ENCODE measurements around the gene THEMIS. TPM values are rescaled to one million over a fixed set of nuclear protein-coding genes. Genes with fewer than 3 reads are reported as not detected.

The THEMIS gene
- total RNA-seq, 3 donors from 2014 or later = 0.96 to 2.6 (median 1.3) TPM

DNA sequence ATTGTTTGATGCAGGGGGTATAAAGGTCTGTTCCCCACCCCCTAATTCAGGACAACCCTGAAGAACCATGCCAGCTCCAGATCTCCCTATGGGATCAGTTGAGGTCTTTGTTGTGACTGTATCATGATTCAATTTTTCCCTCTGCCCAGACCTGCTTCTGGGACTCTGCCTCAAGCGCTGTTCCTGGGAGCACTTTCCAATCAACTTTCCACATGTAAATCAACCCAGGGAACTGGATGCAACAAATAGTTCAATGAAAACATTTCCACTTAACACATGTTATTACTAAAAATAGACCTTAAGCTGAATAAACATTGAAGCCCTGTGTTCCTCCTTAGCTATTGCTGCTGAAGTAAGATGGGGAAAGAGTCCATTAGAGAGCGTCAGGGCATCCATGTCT is 184.4 kb downstream of the THEMIS start:
- Histone ChIP-seq H3K27me3 (no peaks in the 10 kb centered on the region), H3K4me3 (no peak overlapping the region), H3K36me3 (no peaks in the 10 kb centered on the region), H3K27ac (no peak overlapping the region), H3K4me1 (no peaks in the 10 kb centered on the region), H3K9me3 (no peaks in the 10 kb centered on the region)
- no peak for DNase-seq (ENCODE audit: low spot score in 2 of 2)
- intact Hi-C loops (cut with DNase I; ENCODE audit: low total_unique reads) = no loop called here
- TF ChIP-seq POLR2A (IDR thresholded peaks at IDR 0.05) (no peak), POLR2AphosphoS5 (IDR thresholded peaks at IDR 0.05) (no peak)
- TF ChIP-seq, protein P1, sequence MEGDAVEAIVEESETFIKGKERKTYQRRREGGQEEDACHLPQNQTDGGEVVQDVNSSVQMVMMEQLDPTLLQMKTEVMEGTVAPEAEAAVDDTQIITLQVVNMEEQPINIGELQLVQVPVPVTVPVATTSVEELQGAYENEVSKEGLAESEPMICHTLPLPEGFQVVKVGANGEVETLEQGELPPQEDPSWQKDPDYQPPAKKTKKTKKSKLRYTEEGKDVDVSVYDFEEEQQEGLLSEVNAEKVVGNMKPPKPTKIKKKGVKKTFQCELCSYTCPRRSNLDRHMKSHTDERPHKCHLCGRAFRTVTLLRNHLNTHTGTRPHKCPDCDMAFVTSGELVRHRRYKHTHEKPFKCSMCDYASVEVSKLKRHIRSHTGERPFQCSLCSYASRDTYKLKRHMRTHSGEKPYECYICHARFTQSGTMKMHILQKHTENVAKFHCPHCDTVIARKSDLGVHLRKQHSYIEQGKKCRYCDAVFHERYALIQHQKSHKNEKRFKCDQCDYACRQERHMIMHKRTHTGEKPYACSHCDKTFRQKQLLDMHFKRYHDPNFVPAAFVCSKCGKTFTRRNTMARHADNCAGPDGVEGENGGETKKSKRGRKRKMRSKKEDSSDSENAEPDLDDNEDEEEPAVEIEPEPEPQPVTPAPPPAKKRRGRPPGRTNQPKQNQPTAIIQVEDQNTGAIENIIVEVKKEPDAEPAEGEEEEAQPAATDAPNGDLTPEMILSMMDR (IDR thresholded peaks at IDR 0.05) = no peak

DNA sequence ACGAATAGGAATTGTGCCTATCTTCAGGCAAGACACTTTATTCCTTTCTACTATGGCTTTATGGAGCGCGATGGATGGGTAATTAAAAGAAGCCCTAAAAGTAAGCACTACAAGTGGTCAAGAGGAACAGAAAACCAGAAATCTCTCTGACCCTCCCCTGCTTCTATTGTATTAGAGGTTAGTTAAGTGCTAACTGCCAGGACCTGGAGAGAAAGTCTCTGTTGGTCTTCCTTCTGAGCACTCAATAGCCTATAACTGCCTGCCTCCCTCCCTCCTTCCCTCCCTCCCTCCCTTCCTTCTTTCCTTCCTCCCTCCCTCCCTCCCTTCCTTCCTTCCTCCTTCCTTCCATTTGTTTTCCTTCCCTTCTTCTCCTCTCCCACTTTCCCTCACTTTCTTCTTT is 190.2 kb downstream of the THEMIS start:
- no peaks in the 10 kb centered on the region for H3K36me3 ChIP-seq
- TF ChIP-seq POLR2A (IDR thresholded peaks at IDR 0.05) (no peak), POLR2AphosphoS5 (IDR thresholded peaks at IDR 0.05) (no peak)
- TF ChIP-seq, protein P1 (IDR thresholded peaks at IDR 0.05) = no peak
- no peak for DNase-seq (ENCODE audit: low spot score in 2 of 2)
- no peaks in the 10 kb centered on the region for H3K27me3 ChIP-seq
- no peak overlapping the region for H3K27ac ChIP-seq
- H3K9me3 ChIP-seq = no peaks in the 10 kb centered on the region
- intact Hi-C loops (cut with DNase I; ENCODE audit: low total_unique reads) = no loop called here
- no peak overlapping the region for H3K4me3 ChIP-seq
- H3K4me1 ChIP-seq = no peaks in the 10 kb centered on the region

DNA sequence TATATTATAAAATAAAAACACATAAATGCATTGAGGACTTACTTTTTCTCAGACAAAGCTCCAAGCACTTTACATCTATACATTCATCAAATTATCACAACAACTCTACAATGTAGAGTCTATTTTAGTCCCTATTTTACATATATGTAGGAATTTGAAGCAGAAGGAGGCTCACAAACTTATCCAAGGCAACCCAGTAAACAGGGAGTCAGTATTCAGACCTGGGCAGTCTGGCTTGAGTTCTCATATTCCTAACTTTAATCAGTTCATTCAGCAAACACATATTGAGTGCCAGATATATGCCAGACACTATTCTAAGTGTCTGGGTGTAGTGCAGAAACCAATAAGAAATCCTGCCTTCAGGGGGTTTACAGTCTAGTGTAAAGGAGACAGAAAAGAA is 194.6 kb downstream of the THEMIS start:
- DNase-seq (ENCODE audit: low spot score in 2 of 2) = no peak
- TF ChIP-seq POLR2AphosphoS5 (IDR thresholded peaks at IDR 0.05) (no peak), POLR2A (IDR thresholded peaks at IDR 0.05) (no peak)
- TF ChIP-seq, protein P1 (IDR thresholded peaks at IDR 0.05) = no peak
- intact Hi-C loops (cut with DNase I; ENCODE audit: low total_unique reads) = no loop called here
- no peak overlapping the region for H3K27ac ChIP-seq
- no peaks in the 10 kb centered on the region for H3K9me3 ChIP-seq
- H3K27me3 ChIP-seq = no peaks in the 10 kb centered on the region
- no peaks in the 10 kb centered on the region for H3K4me1 ChIP-seq
- H3K36me3 ChIP-seq = no peaks in the 10 kb centered on the region
- H3K4me3 ChIP-seq = no peak overlapping the region

- Histone ChIP-seq H3K9me3 (no peaks in the 10 kb centered on the region), H3K4me1 (no peaks in the 10 kb centered on the region), H3K27ac (no peak overlapping the region), H3K27me3 (no peaks in the 10 kb centered on the region), H3K4me3 (no peak overlapping the region), H3K36me3 (no peaks in the 10 kb centered on the region)
- intact Hi-C loops (cut with DNase I; ENCODE audit: low total_unique reads) = no loop called here
- no peak for DNase-seq (ENCODE audit: low spot score in 2 of 2)
- TF ChIP-seq POLR2A (IDR thresholded peaks at IDR 0.05) (no peak), POLR2AphosphoS5 (IDR thresholded peaks at IDR 0.05) (no peak)
- TF ChIP-seq, protein P1 (IDR thresholded peaks at IDR 0.05) = no peak
Measured at GRCh38 chr6:127695108-127695507, 205.8 kb downstream of the THEMIS start.

DNA sequence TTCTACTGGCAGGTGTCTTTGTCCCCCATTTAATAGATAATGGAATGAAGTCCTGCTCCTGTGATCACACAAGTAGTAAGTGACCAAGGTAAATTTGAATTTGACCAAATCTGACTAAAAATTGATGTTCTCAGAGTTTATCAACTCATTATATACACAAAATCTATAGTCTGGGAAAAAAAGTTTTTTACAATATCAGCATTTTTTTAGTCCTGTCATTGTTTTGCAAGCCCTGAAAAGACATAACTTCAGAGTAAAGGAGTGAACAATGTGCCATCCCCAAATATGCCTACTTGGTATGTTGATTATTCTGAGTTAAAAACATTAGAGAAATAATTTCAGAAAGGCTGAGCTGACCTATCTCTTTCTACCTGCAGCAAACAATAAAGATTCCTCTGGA is 209.7 kb downstream of the THEMIS start:
- Histone ChIP-seq H3K4me3 (no peak overlapping the region), H3K4me1 (no peaks in the 10 kb centered on the region), H3K27me3 (no peaks in the 10 kb centered on the region), H3K9me3 (no peaks in the 10 kb centered on the region), H3K27ac (no peak overlapping the region), H3K36me3 (no peaks in the 10 kb centered on the region)
- TF ChIP-seq POLR2AphosphoS5 (IDR thresholded peaks at IDR 0.05) (no peak), POLR2A (IDR thresholded peaks at IDR 0.05) (no peak)
- TF ChIP-seq, protein P1 (IDR thresholded peaks at IDR 0.05) = no peak
- intact Hi-C loops (cut with DNase I; ENCODE audit: low total_unique reads) = no loop called here
- no peak for DNase-seq (ENCODE audit: low spot score in 2 of 2)
